Measurements from ENCODE around the gene SMCO4. TPM values are rescaled to one million over a fixed set of nuclear protein-coding genes. Genes with fewer than 3 reads are reported as not detected.
A peak's percentile ranks its signal among the peaks of the same experiment; 100 is the strongest.

SMCO4 gene
- total and polyA plus RNA-seq, 2 donors (not counting 1 experiment from before 2014, with no cell fraction given) = 8.2 to 8.6 TPM

DNA sequence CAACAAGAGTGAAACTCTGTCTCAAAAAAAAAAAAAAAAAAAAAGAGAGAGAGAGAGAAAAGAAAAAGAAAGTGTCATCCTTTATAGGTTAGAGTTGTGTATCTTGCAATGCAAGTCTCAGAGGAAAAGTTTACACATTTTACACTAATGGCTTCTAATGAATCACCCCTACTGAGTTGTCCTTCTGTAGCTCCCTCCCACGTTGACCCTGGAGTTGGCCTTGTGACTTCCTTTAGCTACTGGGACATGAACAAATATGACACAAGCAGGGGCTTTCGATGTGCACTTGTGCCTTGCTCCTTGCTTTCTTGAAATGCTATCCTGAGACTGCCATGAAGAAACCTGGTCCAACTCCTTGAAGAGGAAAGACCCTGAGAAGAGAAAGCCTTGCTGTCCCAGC lies 2.4 kb upstream of the SMCO4 start:
- Histone ChIP-seq H3K27ac (ENCODE audit: insufficient read depth, low read length) (no peak overlapping the region), H3K4me3 (replicated peaks in 1 of 4; ENCODE audit: control extremely low read depth in 1 of 4, insufficient read depth in 1 of 4, low read depth in 3 of 4, low read length in 4 of 4) (no peak overlapping the region), H3K9ac (ENCODE audit: insufficient read depth, low read length) (no peak overlapping the region), H2AFZ (ENCODE audit: low read length) (no peak overlapping the region), H3K36me3 (ENCODE audit: control insufficient read depth, insufficient read depth, low read length) (no peaks in the 10 kb centered on the region), H3K9me3 (ENCODE audit: control insufficient read depth, insufficient read depth, low read depth, low read length) (no peaks in the 10 kb centered on the region), H3K79me2 (ENCODE audit: control insufficient read depth, insufficient read depth, low read length) (no peaks in the 10 kb centered on the region), H3K4me1 (ENCODE audit: control insufficient read depth, extremely low read depth, insufficient read depth, low read length) (peaks cover 7% of the 10 kb centered on the region), H3K4me2 (ENCODE audit: extremely low read depth, insufficient read depth, low read length) (no peak overlapping the region), H3K27me3 (ENCODE audit: control insufficient read depth, insufficient read depth, low read length) (peaks cover 3% of the 10 kb centered on the region), H4K20me1 (ENCODE audit: control insufficient read depth, extremely low read depth, insufficient read depth, low read length) (no peaks in the 10 kb centered on the region)
- no peak for DNase-seq (ENCODE audit: low read depth in 2 of 2)
- TF ChIP-seq, protein P1, sequence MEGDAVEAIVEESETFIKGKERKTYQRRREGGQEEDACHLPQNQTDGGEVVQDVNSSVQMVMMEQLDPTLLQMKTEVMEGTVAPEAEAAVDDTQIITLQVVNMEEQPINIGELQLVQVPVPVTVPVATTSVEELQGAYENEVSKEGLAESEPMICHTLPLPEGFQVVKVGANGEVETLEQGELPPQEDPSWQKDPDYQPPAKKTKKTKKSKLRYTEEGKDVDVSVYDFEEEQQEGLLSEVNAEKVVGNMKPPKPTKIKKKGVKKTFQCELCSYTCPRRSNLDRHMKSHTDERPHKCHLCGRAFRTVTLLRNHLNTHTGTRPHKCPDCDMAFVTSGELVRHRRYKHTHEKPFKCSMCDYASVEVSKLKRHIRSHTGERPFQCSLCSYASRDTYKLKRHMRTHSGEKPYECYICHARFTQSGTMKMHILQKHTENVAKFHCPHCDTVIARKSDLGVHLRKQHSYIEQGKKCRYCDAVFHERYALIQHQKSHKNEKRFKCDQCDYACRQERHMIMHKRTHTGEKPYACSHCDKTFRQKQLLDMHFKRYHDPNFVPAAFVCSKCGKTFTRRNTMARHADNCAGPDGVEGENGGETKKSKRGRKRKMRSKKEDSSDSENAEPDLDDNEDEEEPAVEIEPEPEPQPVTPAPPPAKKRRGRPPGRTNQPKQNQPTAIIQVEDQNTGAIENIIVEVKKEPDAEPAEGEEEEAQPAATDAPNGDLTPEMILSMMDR (conservative IDR thresholded peaks at IDR 0.05 in 1 of 2, IDR thresholded peaks at IDR 0.05 in 1 of 2; ENCODE audit: low read depth in 1 of 2, low read length in 2 of 2) = no peak
- TF ChIP-seq EZH2 (IDR thresholded peaks at IDR 0.05; ENCODE audit: low read length, missing control alignments) = no peak

DNA sequence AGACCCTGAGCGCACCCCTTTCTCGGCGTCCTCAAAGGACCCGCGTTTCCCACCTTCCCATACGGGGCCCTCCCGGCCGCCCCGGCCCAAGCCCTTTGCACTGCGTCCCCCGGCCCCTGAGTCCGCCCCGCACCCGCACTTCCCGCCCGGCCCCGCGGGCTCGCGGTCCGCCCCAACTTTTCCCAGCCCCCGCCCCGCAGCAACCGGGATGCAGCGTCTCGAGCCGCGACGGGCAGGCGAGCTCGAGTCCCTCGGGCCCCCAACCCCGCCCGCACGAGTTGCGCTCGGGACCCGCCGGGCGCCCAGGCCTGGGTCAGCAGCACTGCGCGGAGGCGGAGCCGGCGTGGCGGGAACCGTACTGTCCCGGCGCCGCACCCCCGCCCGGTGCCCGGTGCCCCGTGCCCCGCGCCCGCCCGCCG lies 371 bp downstream of the SMCO4 start:
- H3K4me1 ChIP-seq (ENCODE audit: control insufficient read depth, extremely low read depth, insufficient read depth, low read length) = peaks cover 7% of the 10 kb centered on the region
- H3K79me2 ChIP-seq (ENCODE audit: control insufficient read depth, insufficient read depth, low read length) = no peaks in the 10 kb centered on the region
- peaks cover 3% of the 10 kb centered on the region for H3K27me3 ChIP-seq (ENCODE audit: control insufficient read depth, insufficient read depth, low read length)
- DNase-seq (ENCODE audit: low read depth in 2 of 2) = no peak
- no peaks in the 10 kb centered on the region for H3K9me3 ChIP-seq (ENCODE audit: control insufficient read depth, insufficient read depth, low read depth, low read length)
- H3K4me3 ChIP-seq (replicated peaks in 1 of 4; ENCODE audit: control extremely low read depth in 1 of 4, insufficient read depth in 1 of 4, low read depth in 3 of 4, low read length in 4 of 4) = peak overlapping the region; percentile 50 to 66 (median 52)
- TF ChIP-seq EZH2 (IDR thresholded peaks at IDR 0.05; ENCODE audit: low read length, missing control alignments) = no peak
- TF ChIP-seq, protein P1 (conservative IDR thresholded peaks at IDR 0.05 in 1 of 2, IDR thresholded peaks at IDR 0.05 in 1 of 2; ENCODE audit: low read depth in 1 of 2, low read length in 2 of 2) = no peak
- peak overlapping the region; percentile 13 for H2AFZ ChIP-seq (ENCODE audit: low read length)
- H4K20me1 ChIP-seq (ENCODE audit: control insufficient read depth, extremely low read depth, insufficient read depth, low read length) = no peaks in the 10 kb centered on the region
- H3K36me3 ChIP-seq (ENCODE audit: control insufficient read depth, insufficient read depth, low read length) = no peaks in the 10 kb centered on the region
- peak overlapping the region; percentile 51 for H3K9ac ChIP-seq (ENCODE audit: insufficient read depth, low read length)
- peak overlapping the region; percentile 88 for H3K4me2 ChIP-seq (ENCODE audit: extremely low read depth, insufficient read depth, low read length)
- no peak overlapping the region for H3K27ac ChIP-seq (ENCODE audit: insufficient read depth, low read length)

DNA sequence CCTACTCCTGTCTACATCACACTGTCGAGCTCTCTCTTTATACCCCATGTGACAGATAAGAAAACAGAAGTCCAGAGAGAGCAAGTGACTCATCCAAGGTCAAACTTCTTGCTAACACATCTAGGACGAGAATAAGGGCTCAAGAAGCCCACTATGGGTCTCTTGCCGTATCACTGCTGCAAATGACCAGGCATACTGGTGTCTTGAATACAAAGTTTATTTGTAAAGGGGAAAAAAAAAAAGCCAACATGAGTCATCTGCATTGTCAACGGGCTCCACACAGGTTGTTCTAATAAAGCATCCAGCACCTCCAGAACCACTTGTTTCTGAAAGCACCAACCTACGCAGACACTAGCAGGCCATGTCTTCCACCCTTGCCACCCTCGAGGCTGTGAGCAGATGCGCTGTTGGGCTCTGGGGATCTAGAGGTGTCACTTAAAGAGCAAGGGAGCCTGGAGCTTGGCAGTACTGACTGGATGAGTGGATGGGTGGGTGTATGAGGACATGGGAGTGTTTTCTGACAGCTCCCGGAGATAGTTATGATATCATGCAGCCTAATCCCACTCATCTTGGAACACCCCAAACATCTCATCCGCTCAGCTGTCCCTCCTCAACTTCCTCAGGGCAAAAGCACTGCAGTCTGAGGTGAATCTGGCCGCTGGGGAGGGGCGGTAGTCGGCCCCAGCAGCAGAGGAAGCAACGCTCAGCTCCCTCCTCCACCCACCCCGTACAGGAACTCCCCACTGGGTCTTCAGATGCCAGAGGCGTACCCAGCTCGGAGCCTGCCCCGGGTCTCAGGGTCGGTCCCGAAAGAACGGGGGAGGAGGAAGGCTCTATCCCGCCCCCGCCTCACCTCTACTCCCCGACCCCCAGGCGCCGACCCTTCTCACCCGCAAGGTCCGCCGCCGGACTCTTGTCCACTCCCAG lies 1.0 kb downstream of the SMCO4 start:
- Histone ChIP-seq H3K9ac (ENCODE audit: insufficient read depth, low read length) (peak overlapping the region; percentile 51), H2AFZ (ENCODE audit: low read length) (peak overlapping the region; percentile 87), H3K4me3 (replicated peaks in 1 of 4; ENCODE audit: control extremely low read depth in 1 of 4, insufficient read depth in 1 of 4, low read depth in 3 of 4, low read length in 4 of 4) (peak overlapping the region; percentile 50 to 66 (median 52)), H3K27me3 (ENCODE audit: control insufficient read depth, insufficient read depth, low read length) (peaks cover 3% of the 10 kb centered on the region), H3K36me3 (ENCODE audit: control insufficient read depth, insufficient read depth, low read length) (no peaks in the 10 kb centered on the region), H3K27ac (ENCODE audit: insufficient read depth, low read length) (no peak overlapping the region), H3K4me1 (ENCODE audit: control insufficient read depth, extremely low read depth, insufficient read depth, low read length) (peaks cover 7% of the 10 kb centered on the region), H4K20me1 (ENCODE audit: control insufficient read depth, extremely low read depth, insufficient read depth, low read length) (no peaks in the 10 kb centered on the region), H3K9me3 (ENCODE audit: control insufficient read depth, insufficient read depth, low read depth, low read length) (no peaks in the 10 kb centered on the region), H3K4me2 (ENCODE audit: extremely low read depth, insufficient read depth, low read length) (peak overlapping the region; percentile 88), H3K79me2 (ENCODE audit: control insufficient read depth, insufficient read depth, low read length) (no peaks in the 10 kb centered on the region)
- peak; percentile 44 to 82 for DNase-seq (ENCODE audit: low read depth in 2 of 2)
- TF ChIP-seq EZH2 (IDR thresholded peaks at IDR 0.05; ENCODE audit: low read length, missing control alignments) = no peak
- TF ChIP-seq, protein P1 (conservative IDR thresholded peaks at IDR 0.05 in 1 of 2, IDR thresholded peaks at IDR 0.05 in 1 of 2; ENCODE audit: low read depth in 1 of 2, low read length in 2 of 2) = no peak
